Measurements from ENCODE around the gene CCT7. TPM values are rescaled to one million over a fixed set of nuclear protein-coding genes. Genes with fewer than 3 reads are reported as not detected.

CCT7 gene
- total and polyA plus RNA-seq, 10 of the 15 experiments (the other 5 are each of a cell fraction or from before 2014, with no cell fraction given): 206 to 598 (median 486) TPM

- Histone ChIP-seq H3K4me2 (ENCODE audit: control insufficient read depth, insufficient read depth) (peak within 1 kb of the TSS; percentile 99), H3K9me3 (replicated peaks; ENCODE audit: control insufficient read depth, insufficient read depth, low read length) (no peaks in the 10 kb centered on the region), H4K20me1 (ENCODE audit: control insufficient read depth, insufficient read depth) (0 out of 2 replicates have a peak, but pooled peaks cover 4% of the 10 kb centered on the region), H3K4me3 (peak within 1 kb of the TSS; percentile 78), H3K36me3 (ENCODE audit: control insufficient read depth in 2 of 2, insufficient read depth in 2 of 2, low read length in 1 of 2) (peaks cover 0 to 6% of the 10 kb centered on the region in 2 experiments; a peak in 2 of 4 replicates), H3K27me3 (replicated peaks in 1 of 2; ENCODE audit: control insufficient read depth in 2 of 2, insufficient read depth in 2 of 2, low read length in 1 of 2) (no peaks in the 10 kb centered on the region), H3K27ac (ENCODE audit: control insufficient read depth, insufficient read depth) (peak within 1 kb of the TSS; percentile 91), H3K4me1 (ENCODE audit: control insufficient read depth, insufficient read depth, low read length) (peaks cover 4% of the 10 kb centered on the region), H3K79me2 (ENCODE audit: control insufficient read depth, insufficient read depth, low read length) (peaks cover 42% of the 10 kb centered on the region), H2AFZ (ENCODE audit: control insufficient read depth, low read depth, low read length) (peak within 1 kb of the TSS; percentile 100), H3K9ac (ENCODE audit: control insufficient read depth, insufficient read depth, low read length) (peak within 1 kb of the TSS; percentile 82)
- ATAC-seq (peak; percentile 93), FAIRE-seq (peak; percentile 93), DNase-seq (ENCODE audit: low read depth, low spot score) (peak; percentile 97)
- in situ Hi-C loops (cut with MboI) (no loop called here), intact Hi-C loops (cut with micrococcal nuclease; ENCODE audit: unreplicated experiment) (loop anchor here (5.0 kb wide), 1 partner anchor 154 kb away; the partner anchor contains the start of gene ALMS1)
- SMC1A ChIA-PET (ENCODE audit: uncharacterized antibody, unreplicated experiment): interaction anchor here (0.8 to 2.4 kb wide), 6 partner anchors 11 to 57 kb away, joined by 3 to 10 read pairs (median 4); no protein-coding TSS in a partner anchor
- CTCF ChIA-PET: interaction anchor here (0.9 to 9.8 kb wide), 6 partner anchors 14 to 127 kb away, joined by 3 to 99 read pairs (median 8); partner anchors contain the start of genes EGR4, FBXO41 and SMYD5
- BruUV-seq (replicated peaks): no TSS peak
- RAD21 ChIA-PET (ENCODE audit: unreplicated experiment): interaction anchor here (0.5 to 3.2 kb wide), 9 partner anchors 11 to 1719 kb away, joined by 3 to 22 read pairs (median 4); partner anchors contain the start of genes FBXO41 and SMYD5
- WGBS (ENCODE audit: insufficient coverage, insufficient replicate concordance, low lambda C conversion rate, missing lambda C conversion rate): under 1% methylated on average over 56 of the region's 67 CpGs
- POLR2A ChIA-PET: interaction anchor here (0.5 to 3.4 kb wide), 9 partner anchors 12 to 58 kb away, joined by 3 to 14 read pairs (median 4); partner anchors contain the start of genes FBXO41 and SMYD5
- TF ChIP-seq CREM (IDR thresholded peaks at IDR 0.05; ENCODE audit: low read depth) (peak; percentile 75), CBX3 (IDR thresholded peaks at IDR 0.05; ENCODE audit: borderline replicate concordance, low read depth) (no peak), SREBF1 (IDR thresholded peaks at IDR 0.05; ENCODE audit: low read length) (no peak), FOS (IDR thresholded peaks at IDR 0.05; ENCODE audit: borderline replicate concordance, extremely low read depth, insufficient read length) (peak; percentile 97), MTA3 (IDR thresholded peaks at IDR 0.05; ENCODE audit: borderline replicate concordance, low read length) (no peak), TARDBP (IDR thresholded peaks at IDR 0.05; ENCODE audit: borderline replicate concordance) (no peak), CEBPB (IDR thresholded peaks at IDR 0.05; ENCODE audit: borderline replicate concordance in 1 of 2, low read depth in 2 of 2, low read length in 2 of 2) (no peak), ASH2L (IDR thresholded peaks at IDR 0.05; ENCODE audit: borderline replicate concordance, low read depth) (no peak), BACH1 (IDR thresholded peaks at IDR 0.05; ENCODE audit: borderline replicate concordance) (peak; percentile 21; the same call in 1 of the 2 replicates), POLR2AphosphoS5 (IDR thresholded peaks at IDR 0.05; ENCODE audit: low read length) (peak; percentile 35; the same call in 1 of the 2 replicates), SIN3A (IDR thresholded peaks at IDR 0.05; ENCODE audit: low read depth, low read length) (peak; percentile 90), ZNF687 (IDR thresholded peaks at IDR 0.05) (no peak), EGR1 (IDR thresholded peaks at IDR 0.05; ENCODE audit: borderline replicate concordance in 1 of 2, low read depth in 2 of 2, low read length in 2 of 2) (peak in 1 of 2 experiments; percentile 62; a peak in 1 of 3 replicates), PAX5 (IDR thresholded peaks at IDR 0.05; ENCODE audit: borderline replicate concordance, low read depth, low read length) (peak; percentile 30; the same call in 1 of the 2 replicates), CREB1 (IDR thresholded peaks at IDR 0.05; ENCODE audit: low read depth) (peak; percentile 82), NFYA (IDR thresholded peaks at IDR 0.05; ENCODE audit: borderline replicate concordance, low read depth, low read length) (peak; percentile 33; the same call in 1 of the 2 replicates), NR2F1 (conservative IDR thresholded peaks at IDR 0.05) (peak; percentile 9), LARP7 (IDR thresholded peaks at IDR 0.05) (peak; percentile 11; the same call in 1 of the 2 replicates)
Observed at GRCh38 chr2:73233154-73233931, 765 bp upstream of the CCT7 start, which contains the start of gene PRADC1. TSS of gene PRADC1 (minus strand) at chr2:73233239. CDS start at chr2:73233160, 79 bp downstream.
